SKM-1 treated with dmso at 0.1 percent for 144 hours (cell line): ENCODE data around the gene PRRX1.

Source experiments
- DNase-seq: peaks from one replicate; lab custom pipeline; 2025; ENCODE audit not compliant: unreplicated experiment; lab: John Stamatoyannopoulos, UW

PRRX1 gene

GRCh38 chr1:170664093-170664827 lies at the start of gene PRRX1:
TSS of gene PRRX1 (plus strand) at chr1:170664131. CDS start at chr1:170664219, 88 bp downstream.
- no peak for DNase-seq

DNA sequence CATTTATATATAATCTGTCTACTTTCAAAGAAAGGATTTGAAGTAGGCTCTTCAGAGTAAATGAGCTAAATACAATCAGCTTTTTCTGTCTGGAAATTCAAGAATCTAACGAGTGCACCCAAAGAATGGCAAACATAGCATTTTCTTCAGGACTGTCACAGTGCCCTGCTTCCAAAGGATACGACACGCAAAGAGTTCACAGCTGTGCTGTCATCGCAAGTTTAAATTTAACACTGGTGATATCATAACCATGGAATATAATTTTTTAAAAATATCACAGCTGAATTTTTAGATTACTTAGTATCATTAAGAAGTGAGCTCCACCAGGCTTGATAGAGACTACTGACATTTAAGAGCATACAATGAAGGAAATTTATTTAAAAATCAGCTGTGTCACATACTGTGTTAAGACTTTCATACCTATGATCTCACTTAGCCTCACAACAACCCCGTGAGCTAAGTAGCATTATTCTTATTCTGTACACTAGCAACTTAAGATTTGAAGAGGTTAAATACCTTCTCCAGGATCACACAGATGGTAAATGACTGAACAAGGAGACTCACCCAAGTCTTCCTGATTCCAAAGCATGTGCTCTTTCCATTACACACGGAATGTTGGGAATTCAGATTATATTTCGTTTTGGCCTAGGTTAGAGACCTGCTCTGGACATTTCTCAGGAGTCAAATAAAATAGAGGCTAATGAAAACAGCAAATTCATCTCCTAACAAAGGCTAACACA lies 46.2 kb upstream of the PRRX1 start:
- no peak for DNase-seq

- DNase-seq: no peak
These were observed 45.5 kb upstream of the PRRX1 start for GRCh38 chr1:170618421-170618820.

DNA sequence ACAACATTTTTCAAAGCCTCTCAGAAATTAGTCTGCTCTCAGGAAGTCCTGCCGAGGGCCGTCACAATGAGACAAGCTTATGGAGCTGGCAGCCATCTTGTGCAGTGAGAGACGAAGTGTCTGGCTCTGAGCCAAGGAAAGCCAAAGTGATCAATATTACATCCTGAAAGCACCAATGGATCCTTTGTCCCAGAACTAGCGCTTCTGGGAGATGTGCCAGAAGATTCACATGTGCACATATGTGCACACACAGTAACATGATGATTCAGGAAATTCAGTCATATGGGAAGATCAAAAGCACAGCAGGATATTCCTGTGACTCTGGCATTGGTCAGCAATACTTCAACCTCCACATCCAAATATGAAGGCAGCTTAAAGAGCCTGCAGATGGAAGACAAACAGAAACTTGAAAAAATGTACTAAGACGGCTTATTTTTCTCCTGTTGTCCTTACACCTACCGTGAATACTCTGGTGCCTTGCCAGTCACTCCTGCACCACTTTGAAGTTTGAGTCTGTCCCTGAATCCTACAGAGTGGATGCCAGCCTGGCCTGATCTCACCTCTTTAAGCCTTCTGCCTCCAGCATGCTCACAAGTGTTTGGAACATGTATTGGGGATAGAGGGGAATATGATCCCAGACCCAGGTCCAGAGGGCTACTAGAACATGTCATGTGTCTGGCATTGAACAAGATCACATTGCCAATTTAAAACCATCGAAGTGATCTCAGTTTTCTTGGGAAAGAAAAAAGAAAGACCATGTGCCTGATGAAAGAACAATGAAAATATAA lies 44.5 kb upstream of the PRRX1 start:
- DNase-seq: no peak

DNA sequence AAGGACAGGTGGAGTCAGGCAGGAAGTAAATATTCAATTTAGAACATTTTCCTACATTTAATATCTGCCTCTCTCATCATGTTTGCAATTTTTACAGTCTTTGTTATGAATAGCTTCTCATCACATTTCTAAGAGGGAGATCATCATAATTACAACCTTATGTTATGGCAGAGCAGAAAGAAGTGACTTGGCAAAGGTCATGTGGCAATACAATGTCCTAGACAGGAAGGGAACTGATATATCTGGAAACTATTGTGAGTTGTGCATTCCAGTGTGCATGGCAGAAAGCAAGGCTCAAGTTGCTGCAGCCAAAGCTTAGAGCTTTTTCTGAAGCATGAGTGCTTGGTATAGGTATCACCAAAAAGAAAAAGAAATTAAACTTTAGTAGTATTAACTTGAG lies 43.8 kb upstream of the PRRX1 start:
- no peak for DNase-seq

- no peak for DNase-seq
These were observed 40.8 kb upstream of the PRRX1 start for GRCh38 chr1:170623171-170623570.

- no peak for DNase-seq
These were observed 39.8 kb upstream of the PRRX1 start for GRCh38 chr1:170624146-170624545.

DNA sequence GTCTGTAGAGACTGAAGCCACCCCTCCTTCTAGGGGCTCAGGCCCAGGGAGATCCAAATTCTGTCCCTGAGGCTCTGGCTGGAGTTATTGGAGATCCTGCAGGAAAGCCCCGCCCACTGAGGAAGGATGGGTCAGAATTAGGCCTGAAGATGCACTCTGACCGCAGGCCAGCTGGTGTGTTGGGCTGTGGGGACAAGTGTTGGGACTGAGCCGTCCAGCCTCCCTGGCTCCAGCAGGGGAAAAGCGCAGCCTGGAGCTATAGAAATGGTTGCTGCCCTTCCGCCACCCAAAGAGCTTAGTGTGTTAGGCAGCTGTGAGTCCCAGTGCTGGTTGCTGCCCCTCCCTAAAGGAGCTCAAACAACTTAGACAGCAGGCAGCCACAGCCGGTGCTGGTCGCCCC lies 33.0 kb upstream of the PRRX1 start:
- DNase-seq: no peak

DNA sequence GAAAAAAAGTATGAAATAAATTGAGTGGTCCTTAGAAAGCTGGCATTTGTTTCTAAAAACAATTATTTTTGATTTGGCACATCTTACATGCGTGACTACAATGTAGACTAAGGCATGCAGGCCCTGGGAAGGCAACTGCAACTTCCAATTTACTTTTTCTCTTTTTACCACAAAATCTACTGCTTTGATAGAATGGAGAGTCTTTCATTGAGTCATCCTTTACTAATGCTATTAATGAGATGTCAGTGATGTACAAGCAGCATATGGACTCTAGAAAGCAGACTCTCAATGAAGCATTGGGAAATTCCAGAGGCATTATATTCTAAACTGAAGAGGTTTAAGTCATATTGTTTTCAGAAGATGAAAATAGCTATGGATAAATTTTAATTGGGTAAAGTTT lies 29.6 kb upstream of the PRRX1 start:
- DNase-seq: no peak

DNA sequence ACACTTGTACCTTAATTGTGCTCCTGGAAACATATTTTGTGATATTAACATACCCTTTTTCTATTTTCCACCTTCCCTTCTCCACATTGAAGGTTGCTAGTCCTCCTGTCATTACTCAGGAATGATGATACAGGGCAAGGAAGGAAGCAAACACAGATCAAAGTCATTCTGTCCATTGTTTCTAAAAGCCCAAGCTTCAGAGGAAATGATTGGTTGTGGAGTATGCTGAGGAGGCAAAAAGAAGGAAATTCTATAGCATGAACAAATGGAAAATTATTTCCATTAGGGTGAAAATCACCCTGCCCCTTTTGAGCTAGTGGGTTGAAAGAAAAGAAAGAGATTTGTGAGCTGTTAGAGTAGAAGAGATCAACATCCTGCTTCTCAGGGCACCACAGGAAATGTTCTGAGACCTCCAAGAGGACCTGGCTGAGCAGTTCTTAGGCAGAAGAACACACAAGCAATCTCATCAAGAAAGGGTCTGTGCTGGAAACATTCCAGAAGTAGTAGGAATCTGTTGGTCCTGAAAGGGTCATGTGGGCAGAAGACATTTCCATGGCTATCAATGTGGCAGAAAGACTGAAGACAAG lies 29.0 kb upstream of the PRRX1 start:
- no peak for DNase-seq

DNA sequence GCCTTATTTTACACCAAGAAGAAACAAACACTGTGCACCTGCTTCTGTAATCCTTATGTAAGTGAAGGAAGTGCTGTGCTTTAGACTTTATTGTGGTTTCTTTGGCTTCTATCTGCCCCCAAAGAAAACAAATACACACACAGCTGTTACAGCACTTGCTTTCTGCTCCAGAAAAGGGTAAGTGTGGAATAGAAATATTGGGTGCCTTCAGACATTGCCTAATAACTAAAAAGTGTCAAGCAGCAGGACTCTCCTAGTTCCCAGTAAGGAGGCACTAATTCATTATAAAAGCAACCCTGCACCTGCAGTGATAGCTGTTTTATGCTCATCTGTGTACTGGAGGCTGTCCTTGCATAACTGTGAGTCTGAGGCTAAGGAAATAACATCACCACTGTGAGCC lies 23.4 kb upstream of the PRRX1 start:
- DNase-seq: no peak

- no peak for DNase-seq
These were observed 6.6 kb upstream of the PRRX1 start for GRCh38 chr1:170657275-170657853.

DNA sequence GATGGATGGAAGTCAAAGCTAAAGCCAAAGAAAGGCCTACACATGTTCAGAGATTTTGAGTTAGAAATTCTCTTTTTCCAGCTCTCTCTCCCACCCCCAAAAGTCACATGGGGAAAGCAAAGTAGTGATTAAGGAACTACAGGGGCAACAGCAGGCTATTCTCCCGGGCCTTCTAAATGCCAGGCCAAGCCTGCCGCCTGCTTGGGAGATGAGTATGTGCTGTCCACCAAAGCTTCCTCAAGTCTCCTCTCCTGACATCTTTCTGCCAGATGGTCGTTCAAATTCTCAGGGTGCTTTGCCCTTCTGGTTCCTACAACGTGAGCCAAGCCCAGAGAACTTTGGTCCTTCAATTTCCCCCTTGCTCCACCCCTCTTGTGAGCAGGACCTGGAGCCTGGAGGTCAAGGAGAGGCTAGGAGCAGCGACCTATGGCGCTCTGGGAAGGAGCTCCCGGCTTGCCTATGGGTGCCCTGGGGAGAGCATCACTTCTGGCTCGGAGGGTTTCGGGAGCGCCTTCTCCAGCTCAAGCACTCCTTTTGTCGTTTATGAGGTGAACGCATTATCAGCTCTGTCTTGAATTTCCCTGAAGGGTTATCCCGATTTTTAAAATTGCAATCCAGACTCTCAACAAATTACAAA lies 4.4 kb upstream of the PRRX1 start:
- no peak for DNase-seq

DNA sequence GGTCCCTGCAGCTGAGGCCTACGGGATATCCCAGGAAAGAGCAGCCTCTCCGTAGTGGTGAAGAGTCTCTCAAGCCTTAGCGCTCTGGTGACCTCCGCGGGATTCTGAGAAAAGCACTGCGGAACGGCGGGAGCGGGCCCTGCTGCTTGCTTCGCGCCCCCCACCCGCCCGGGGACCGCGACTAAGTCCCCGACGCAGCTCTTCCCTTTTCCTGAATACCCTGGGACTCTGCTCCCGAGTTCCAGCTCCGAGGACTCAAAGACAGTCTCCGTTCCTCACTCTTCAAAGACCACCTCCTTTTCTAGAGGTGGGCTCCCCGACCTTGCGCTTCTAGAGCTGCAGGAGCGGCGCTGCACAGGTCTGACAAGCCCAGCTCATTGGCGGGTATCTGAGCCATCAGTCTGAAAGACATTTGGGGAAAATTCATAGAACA lies 3.6 kb upstream of the PRRX1 start:
- DNase-seq: no peak

DNA sequence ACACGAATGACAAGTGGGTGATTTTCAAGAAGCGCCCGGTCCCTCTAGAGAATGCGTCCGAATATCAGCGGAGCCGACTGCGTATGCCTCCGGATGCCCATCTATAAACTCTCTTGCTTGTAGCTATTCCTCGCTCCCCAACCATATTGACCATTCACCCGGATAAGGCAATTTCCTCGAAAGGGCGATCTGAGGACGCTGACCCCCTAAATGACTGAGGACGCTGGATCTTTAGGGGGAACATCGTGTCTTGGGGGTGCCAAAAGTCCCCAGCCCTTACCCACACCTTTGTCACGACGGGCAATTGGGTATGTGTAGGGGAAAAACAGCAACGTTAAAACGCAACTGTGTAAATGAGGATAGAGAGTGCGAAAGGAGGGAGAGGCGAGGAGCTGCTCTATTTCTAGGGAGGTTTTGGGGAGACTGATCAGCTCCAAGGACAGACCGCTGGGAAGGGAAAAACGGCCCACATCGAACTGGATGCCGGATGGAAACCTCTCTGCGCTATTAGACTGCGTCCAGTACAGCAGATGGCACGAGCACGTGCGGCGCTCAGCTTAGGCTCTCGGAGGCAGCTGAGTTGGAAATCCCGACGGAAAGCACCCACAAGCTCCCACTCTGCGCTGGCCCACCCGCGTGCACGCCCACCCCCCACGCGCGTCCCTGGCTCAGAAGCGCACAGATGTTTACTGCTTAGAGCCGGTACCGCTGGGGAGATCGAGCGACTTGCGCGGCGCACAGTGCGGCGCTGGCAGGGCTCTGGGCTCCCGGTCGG lies 2.9 kb upstream of the PRRX1 start:
- DNase-seq: no peak

GRCh38 chr1:170661646-170662411 lies 2.1 kb upstream of the PRRX1 start:
- DNase-seq: no peak

DNA sequence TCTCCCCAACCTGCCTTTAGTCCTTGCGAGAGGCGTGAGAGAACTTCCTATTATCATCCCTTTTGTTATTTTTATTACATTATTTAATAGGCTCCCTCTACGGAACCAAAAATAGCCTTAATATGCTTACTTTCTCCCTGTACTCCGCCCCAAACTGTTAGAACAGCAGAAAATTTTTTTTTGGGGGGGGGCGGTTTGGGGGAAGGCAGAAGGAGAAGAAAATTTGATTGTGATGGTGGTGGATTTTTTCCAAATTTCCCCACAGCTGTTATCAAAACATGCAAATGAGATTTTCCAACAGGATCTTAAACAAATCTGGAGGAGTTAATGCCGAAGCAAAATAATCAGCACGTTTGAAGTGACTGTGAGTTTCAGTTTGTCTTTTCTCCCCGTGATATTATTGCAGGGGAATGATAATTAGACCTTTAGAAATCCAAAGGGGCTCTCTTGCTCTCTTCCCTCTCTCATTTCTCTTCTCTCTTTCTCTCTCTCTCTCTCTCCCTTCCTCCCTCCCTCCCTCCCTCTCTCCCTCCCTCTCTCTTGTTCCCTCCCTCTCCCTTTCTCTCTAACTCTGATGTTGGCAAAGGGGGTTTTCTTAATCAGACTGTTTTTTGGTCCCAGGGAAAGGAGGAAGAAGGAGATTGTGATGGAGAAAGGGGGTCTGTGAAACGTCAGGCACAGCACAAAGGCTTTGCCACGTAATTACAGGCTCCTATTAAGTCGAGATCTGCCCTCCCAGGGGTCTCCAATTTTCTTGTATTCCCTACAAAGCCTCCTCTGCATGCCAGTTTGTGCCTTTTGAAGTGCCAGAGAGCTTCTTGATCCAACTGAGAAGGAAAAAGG lies 1.1 kb upstream of the PRRX1 start:
- no peak for DNase-seq

DNA sequence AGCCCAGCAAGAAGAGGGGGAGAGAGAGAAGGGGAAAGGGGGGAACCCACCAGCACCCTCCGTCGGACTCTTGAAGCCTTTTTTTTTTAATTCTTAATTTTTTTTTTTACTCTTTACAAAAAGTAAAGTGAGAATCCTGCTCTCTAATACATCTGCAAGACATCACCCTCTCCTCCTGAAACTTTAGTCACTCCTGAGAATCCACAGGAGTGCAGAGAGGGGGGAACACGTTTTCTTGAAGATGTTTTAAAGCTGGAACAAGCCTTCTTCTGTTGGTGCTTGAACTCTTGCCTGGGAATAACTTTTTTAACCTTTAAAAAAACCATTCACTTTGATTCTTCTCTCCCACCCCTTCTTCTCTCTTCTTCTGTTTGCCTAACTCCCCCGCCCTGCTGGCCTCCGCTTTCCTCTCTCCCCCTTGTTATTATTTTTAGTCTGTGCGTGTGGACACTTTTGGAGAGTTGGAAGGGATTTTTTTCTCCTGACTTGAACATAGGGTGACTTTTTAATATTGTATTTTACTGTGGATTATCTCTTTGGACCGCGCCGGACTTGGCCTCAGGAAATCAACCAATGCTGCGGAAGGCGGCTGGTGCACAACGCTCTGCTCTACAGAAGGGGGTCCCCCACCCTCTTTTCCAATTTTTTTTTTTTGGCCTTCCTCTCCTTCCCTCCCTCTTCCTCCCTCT lies 383 bp upstream of the PRRX1 start:
- DNase-seq: no peak
